ENCODE results near the gene RELN. TPM values are rescaled to one million over a fixed set of nuclear protein-coding genes. Genes with fewer than 3 reads are reported as not detected.

Gene RELN
- total RNA-seq, 1 experiment from 2014 or later, result 0.20 TPM

DNA sequence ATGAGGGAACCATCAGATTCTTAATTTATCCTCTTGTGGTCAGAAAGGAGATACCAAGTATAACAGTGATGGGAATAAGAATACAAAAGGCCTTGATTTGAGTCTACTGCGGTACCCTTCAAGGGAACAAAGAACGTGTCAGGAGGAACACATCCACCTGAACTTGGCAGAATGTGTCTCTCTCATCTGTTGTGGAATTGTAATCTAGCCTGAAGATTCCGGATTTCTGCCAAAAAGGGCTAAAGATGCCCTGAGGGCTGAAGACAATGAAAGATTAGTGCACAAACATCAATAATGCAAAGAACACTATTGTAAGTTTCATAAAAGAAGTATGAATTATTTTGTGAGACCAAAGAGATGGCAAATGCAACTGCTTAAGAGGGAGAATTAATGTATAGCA, 134.8 kb downstream of the RELN start:
- Histone ChIP-seq H2AFZ (ENCODE audit: low read depth, low read length, poor library complexity, severe bottlenecking) (no peak overlapping the region), H3K9me3 (ENCODE audit: control insufficient read depth in 1 of 2, insufficient read depth in 1 of 2, low read depth in 1 of 2, low read length in 2 of 2) (no peaks in the 10 kb centered on the region), H3K4me1 (ENCODE audit: control insufficient read depth in 1 of 2, insufficient read depth in 2 of 2, low read length in 2 of 2) (no peaks in the 10 kb centered on the region), H3K79me2 (ENCODE audit: insufficient read depth, low read length) (no peaks in the 10 kb centered on the region), H3K27ac (ENCODE audit: low read depth, low read length) (no peak overlapping the region), H3K36me3 (ENCODE audit: control insufficient read depth in 1 of 2, insufficient read depth in 2 of 2, low read length in 2 of 2) (no peaks in the 10 kb centered on the region), H3K9ac (ENCODE audit: low read length) (no peak overlapping the region), H4K20me1 (ENCODE audit: insufficient read depth) (no peaks in the 10 kb centered on the region), H3K27me3 (ENCODE audit: insufficient read depth, low read length) (peaks cover 4% of the 10 kb centered on the region), H3K4me3 (replicated peaks in 1 of 2; ENCODE audit: low read depth in 1 of 2, low read length in 2 of 2) (no peak overlapping the region), H3K9me2 (ENCODE audit: insufficient read depth) (no peaks in the 10 kb centered on the region), H3K4me2 (ENCODE audit: low read length) (no peak overlapping the region)
- POLR2A ChIA-PET, result no interaction called here
- no TSS peak for BruUV-seq (replicated peaks)
- CTCF ChIA-PET, result no interaction called here
- DNase-seq (ENCODE audit: low read depth, low spot score) (no peak), ATAC-seq (no peak)
- RAD21 ChIA-PET (ENCODE audit: low non-redundant PET in 1 of 2, low total read pairs in 2 of 2, uncharacterized antibody in 2 of 2, unreplicated experiment in 2 of 2), result no interaction called here
- no peak for TF ChIP-seq ZFX (IDR thresholded peaks at IDR 0.05)
- TF ChIP-seq TCF7L2 (IDR thresholded peaks at IDR 0.05; ENCODE audit: borderline replicate concordance, extremely low read depth, insufficient read depth, insufficient read length), result no peak
- no peak for TF ChIP-seq POLR2A (IDR thresholded peaks at IDR 0.05; ENCODE audit: borderline replicate concordance, extremely low read depth, insufficient read depth, insufficient read length)
- TF ChIP-seq EZH2 (IDR thresholded peaks at IDR 0.05), result no peak
- TF ChIP-seq, protein P1, sequence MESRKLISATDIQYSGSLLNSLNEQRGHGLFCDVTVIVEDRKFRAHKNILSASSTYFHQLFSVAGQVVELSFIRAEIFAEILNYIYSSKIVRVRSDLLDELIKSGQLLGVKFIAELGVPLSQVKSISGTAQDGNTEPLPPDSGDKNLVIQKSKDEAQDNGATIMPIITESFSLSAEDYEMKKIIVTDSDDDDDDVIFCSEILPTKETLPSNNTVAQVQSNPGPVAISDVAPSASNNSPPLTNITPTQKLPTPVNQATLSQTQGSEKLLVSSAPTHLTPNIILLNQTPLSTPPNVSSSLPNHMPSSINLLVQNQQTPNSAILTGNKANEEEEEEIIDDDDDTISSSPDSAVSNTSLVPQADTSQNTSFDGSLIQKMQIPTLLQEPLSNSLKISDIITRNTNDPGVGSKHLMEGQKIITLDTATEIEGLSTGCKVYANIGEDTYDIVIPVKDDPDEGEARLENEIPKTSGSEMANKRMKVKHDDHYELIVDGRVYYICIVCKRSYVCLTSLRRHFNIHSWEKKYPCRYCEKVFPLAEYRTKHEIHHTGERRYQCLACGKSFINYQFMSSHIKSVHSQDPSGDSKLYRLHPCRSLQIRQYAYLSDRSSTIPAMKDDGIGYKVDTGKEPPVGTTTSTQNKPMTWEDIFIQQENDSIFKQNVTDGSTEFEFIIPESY (IDR thresholded peaks at IDR 0.05; ENCODE audit: extremely low read depth, insufficient replicate concordance, low read length), result no peak
- TF ChIP-seq, protein P2, sequence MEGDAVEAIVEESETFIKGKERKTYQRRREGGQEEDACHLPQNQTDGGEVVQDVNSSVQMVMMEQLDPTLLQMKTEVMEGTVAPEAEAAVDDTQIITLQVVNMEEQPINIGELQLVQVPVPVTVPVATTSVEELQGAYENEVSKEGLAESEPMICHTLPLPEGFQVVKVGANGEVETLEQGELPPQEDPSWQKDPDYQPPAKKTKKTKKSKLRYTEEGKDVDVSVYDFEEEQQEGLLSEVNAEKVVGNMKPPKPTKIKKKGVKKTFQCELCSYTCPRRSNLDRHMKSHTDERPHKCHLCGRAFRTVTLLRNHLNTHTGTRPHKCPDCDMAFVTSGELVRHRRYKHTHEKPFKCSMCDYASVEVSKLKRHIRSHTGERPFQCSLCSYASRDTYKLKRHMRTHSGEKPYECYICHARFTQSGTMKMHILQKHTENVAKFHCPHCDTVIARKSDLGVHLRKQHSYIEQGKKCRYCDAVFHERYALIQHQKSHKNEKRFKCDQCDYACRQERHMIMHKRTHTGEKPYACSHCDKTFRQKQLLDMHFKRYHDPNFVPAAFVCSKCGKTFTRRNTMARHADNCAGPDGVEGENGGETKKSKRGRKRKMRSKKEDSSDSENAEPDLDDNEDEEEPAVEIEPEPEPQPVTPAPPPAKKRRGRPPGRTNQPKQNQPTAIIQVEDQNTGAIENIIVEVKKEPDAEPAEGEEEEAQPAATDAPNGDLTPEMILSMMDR (IDR thresholded peaks at IDR 0.05 in 2 of 3, conservative IDR thresholded peaks at IDR 0.05 in 1 of 3; ENCODE audit: borderline replicate concordance in 1 of 3, insufficient read depth in 1 of 3, low read depth in 2 of 3, low read length in 2 of 3), result no peak
- TF ChIP-seq SP1 (IDR thresholded peaks at IDR 0.05; ENCODE audit: low read depth), result no peak
- intact Hi-C loops (cut with micrococcal nuclease), result no loop called here

Data from HCT116 (cell line).